Activated CD4-positive, alpha-beta T cell treated with anti-CD3 and anti-CD28 coated beads, Interleukin-2, amount 50 U/mL, for 48 hours (primary cell): ENCODE results near the gene ADGRL3.
"Not testable (repeated sequence)": the region's sequence is repeated elsewhere in the genome, so short reads cannot be mapped to it uniquely, and the experiment has no call there.

Source experiments
- DNase-seq, 2 experiments: peaks; one replicate each; pipeline ENCODE4 v3.0.0-alpha.2; 2020

ADGRL3 gene

DNA sequence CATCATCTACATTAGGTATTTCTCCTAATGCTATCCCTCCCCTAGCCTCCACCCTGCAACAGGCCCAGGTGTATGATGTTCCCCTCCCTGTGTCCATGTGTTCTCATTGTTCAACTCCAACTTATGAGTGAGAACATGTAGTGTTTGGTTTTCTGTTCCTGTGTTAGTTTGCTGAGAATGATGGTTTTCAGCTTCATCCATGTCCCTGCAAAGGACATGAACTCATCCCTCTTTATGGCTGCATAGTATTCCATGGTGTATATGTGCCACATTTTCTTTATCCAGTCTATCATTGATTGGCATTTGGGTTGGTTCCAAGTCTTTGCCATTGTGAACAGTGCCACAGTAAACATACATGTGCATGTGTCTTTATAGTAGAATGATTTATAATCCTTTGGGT, 7.0 kb downstream of the ADGRL3 start:
- DNase-seq: not testable (repeated sequence)

DNA sequence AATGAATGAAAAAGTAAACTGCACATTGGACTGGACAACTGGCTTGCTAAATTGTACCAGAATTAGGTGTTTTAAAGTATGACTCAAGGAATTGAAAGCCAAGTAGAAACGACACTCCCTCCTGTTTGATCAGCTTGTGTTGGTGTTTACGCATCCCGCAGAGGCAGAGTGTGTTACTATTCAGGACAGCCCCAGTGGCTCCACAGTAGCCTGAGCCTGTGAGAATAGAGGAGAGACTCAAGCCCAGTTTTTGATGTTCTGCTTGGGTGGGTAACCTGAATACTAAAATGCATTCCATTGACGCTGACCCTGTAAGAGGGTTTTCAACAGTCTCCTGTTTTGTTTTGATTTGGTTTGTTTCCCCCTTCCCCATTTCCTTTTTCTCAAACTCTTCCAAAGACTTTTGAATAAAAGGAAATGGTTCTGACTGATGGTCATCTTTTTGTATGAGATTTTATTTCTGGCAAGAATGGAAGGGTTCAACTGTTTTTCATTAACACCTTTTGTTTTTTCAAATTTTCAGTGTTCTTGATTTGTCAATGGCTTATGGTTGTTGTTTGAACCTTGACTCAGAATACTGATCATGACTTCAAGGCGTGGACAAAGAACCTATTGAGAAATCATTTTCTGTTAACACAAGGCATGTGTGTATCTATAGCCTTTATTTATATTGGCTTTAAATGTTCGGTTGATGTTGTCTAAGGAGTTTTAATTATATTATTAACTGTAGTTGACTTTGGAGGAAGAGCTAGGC, 10.2 kb downstream of the ADGRL3 start:
- no peak for DNase-seq

DNA sequence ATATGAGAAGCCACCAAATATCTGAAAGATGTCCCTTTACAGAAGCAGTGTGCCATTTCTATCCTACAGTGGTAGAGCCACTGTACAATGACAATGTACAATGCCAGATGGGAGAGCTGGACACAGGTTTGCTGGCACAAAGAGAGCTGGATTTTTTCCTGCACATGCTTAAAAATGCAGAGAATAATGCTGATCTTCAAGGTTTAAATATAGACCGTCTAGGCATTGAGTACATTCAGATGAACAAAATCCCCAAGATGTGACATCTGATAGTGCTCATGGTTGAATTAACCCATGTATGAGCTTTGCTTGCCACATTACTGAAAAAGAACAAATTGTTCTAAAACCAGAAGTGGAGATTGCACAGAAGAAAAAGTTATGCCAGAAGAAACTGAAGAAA, 11.7 kb downstream of the ADGRL3 start:
- DNase-seq: no peak

DNA sequence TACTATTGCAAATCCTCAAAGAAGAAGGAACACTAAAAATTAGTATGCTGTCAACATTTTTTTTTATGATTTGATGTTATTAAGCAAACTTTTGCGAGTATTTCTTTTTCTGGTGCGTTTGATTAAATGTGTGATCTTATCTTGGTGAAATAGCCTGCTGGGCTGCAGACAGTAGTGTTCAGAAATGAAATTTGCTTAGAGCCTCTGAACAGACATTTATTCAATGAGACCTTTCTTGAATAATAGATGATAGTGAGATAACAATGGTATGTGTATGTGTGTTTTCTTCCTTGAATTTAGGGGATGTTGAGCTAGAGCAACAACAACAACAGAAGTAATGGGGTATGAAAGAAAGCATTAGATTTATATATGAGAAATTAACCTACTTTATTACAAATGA, 12.7 kb downstream of the ADGRL3 start:
- no peak for DNase-seq

DNA sequence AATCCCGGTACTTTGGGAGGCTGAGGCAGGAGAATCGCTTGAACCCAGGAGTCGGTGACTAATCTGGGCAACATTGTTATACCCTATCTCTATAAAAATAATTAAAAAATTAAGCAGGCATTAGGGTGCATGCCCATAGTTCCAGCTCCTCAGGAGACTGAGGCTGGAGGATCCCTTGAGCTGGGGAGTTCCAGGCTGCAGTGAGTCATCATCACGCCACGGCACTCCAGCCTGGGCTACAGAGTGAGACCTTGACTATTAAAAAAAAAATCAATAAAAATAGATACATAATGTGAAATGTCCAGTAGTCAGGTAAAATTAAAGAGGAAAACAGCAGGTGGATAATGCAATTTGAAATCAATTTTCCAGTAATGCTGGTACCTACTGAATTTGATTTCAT, 14.6 kb downstream of the ADGRL3 start:
- no peak for DNase-seq

DNA sequence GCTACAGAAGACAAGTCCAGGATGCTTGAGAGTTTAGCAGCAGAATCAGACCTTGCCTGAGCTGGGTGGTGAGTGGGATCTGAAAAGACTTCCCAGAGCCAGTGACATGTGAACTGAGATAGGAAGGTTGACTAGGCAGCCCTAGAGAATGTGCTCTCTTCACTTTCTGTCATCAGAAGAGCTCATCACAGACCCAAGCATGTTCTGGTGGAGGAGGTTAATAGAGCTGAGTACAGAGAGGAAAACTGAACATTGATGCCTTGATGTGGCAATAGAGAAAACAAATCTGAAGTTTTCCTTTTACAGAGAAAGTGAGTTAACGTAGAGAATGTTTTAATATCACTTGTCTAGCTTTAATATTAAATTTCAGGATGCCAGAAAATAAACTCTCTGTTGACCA, 17.1 kb downstream of the ADGRL3 start:
- DNase-seq: no peak

DNA sequence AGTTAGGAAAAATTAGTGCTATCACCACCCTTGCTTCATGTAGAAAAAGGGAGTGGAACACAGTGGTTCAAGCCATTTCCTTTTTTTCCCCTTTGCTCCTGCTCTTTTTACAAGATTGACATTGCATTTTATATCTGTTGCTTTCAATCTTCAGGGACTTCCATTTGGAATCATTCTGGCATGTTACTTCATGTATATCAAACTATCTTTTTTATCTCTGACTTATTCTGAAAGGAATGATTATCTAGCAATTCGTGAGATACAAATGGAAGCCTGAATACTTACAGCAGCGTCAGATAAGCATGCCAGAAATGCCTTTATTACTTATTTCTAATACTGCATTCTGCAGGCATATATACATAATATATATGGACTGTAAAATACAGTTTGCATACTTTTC, 20.4 kb downstream of the ADGRL3 start:
- DNase-seq: no peak

DNA sequence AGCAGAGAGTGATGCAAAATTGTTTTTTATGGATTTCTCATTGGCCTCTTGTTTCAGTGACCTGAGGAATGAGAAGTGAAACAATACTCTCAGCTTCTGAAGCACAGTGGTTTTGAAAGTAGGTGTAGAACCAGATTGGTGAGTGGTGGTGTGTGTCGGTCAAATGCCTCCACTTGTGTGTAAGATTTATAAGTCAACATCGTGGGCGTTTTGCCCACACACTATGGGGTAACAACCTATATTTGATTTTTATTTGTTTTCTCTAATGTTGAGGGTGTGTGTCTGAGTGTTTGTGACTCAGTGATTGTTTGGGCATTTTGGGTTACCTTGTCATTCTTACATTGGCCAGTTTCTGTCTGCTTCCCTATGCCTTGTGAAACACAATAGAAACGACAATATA, 23.3 kb downstream of the ADGRL3 start:
- DNase-seq: no peak

DNA sequence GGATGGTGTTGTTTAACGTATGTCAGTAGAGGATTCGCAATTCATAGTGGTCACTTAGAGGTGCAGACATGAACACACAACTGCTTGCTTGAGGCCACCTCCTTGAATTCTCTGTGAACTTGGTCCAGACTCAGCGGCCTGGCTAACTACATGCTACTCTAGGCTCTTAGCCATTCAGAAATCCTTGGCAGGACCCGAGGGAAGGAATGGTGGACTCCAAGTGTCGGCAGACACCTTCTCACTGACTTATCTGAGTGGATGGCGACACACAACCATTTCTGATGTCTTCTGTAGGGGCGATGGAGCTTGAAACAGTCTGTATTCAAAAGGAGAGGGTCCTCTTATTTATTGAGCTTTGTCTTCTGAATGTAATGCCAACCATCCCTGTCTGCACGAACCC, 24.4 kb downstream of the ADGRL3 start:
- DNase-seq: no peak

DNA sequence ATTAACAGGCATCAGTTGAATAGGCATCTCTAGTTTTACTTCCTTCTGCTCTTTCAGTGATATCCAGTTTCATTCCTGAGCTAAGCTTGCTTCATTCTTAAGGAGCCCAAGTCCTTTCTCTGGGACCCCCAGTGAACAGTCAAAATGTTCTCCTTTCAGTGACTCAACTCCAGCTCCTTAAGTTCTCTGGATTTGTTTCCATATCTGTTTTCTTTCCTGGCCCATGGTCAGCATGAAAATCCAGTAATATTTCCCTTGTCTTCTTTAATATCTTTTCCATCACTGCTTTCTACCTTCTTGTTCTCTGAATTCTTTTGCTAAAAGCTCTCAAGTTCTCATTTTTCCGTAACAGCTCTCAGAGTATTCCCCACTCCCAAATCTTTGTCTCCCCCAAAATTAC, 25.5 kb downstream of the ADGRL3 start:
- DNase-seq: no peak

DNA sequence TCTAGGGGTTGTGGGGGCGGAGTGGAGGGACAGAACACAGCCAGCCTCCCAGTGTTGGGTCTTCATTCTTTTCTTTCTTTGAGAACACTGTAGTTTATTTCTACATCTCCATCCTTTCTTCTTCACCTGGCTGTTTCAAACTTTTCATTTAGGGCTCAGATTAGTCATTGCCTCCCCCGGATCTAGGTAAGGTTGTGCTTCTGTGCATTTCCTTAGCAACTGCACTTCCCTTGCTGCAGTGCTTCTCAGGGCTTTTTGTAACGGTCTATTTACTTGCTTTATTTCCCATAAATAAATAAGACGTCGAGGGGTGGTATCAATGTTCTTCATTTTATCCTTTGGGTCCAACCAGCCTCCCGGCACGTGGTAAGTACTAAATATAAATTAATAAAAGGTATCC, 31.3 kb downstream of the ADGRL3 start:
- DNase-seq: no peak

DNA sequence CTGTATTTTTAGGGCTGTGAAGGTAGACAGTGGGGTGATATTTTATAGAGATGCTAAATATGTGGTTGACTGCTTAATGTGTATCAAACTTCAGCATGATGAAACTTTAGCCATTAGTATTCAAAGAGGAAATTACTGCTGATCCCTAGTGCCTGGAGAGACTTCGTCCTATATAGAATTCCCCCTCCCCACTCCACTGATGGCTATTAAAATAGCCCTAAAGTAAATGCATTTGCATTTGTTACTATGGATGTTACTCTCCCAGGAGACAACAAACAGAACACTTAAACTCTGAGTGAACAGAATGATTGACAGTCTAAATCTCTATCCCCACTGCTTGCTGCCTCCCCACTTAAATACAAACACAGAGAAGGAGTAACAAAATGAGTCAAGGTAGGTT, 39.1 kb downstream of the ADGRL3 start:
- no peak for DNase-seq

DNA sequence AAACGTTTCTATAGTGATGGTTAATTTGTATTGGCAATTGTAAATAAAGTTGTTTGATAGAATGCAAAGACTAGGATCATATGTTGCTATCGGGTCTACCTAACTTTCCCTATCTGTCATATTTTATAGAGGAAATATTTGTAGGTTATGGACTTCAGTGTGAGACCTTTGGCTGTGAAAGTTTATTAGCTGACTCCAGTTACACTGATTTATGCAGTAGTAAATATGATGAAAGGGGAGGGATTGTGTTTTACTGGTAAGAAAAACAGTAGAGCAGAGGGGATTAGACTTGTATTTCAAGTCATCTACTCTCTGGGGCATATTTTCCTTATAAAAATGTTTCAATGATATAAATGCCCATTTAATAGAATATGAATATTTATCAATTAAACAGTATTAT, 43.8 kb downstream of the ADGRL3 start:
- DNase-seq: no peak

DNA sequence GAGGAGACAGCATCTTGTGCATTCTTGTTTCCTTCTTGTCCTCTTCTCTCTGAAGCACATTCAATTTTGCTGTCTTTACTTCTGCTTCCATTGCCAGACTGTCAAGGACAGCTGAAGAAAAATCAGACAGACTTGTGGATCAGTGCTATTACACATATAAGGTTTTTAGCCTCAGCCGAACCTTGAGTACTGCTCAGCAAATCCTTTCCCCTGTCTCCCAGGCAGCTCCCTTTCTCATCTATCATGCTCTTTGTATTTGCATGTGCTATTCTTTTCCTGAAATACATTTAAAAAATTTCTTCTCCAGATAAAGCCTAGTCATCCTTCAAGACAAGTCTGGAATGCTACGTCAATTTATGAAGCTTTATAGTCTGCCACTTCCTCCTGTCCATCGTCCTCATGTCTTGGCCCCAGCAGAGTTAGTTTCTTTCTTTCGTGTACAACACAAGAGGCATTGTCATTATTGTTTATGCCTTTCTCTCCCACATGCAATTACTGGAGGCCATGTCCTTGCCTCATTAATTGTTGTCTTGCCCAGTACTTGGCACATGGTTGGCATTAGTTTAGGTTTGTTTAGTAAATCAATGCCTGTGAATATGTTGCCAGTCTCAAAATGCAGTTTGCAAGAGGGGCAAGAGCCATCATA, 45.1 kb downstream of the ADGRL3 start:
- DNase-seq: no peak

DNA sequence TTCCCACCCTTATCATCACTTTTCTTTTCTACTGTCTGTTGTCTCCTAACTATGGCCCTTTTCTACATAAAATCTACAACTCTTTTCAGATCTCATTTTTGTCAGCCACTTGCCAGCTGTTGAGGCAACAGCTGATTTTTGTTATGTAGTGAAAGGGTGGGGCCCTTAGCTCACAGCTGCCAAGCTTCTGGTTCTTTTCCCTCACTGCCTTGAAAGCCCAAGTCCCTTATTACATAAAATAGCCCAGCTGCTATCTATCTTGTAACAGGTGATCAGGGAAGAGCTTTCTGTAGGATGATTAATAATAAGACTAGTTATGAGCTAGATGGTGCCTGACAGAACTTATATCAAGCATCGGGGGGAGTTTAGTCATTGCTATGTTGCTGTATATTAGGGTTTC, 45.9 kb downstream of the ADGRL3 start:
- no peak for DNase-seq

DNA sequence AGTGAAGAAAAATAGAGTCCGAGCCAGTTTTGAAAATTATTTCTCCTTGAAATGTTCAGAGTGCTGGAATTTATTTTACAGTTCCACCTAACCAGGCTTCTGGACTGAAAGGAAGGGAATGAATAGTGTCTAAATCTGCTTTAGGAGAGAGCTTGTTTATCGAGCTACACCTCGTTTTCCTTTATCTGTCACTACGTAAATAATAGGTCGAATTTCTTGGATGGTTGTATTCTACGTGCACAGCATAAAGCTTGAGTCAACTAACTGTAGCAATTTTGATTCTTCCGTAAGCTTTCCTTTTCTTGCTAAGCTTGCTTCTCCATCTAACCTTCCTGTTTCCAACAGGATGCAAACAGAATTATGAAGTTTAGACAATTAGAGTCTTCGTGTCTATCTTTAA, 48.6 kb downstream of the ADGRL3 start:
- no peak for DNase-seq

DNA sequence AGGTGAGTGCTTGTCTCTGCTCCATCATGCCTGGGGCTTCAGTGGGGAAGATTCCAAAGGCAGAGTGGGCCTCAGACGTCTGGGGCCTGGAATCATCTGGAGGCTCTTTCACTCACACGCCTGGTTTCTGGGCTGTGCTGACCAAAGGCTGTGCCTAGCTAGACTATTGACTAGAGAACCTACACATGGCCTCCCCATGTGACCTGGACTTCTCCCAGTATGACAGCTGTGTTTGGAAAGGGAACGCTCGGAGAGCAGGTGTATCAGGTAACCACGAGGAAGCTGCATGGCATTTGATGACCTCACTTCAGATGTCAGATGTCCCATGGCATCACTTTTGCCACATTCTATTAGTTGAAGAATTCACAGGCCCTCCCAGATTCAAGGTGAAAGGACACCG, 51.0 kb downstream of the ADGRL3 start:
- DNase-seq: no peak

DNA sequence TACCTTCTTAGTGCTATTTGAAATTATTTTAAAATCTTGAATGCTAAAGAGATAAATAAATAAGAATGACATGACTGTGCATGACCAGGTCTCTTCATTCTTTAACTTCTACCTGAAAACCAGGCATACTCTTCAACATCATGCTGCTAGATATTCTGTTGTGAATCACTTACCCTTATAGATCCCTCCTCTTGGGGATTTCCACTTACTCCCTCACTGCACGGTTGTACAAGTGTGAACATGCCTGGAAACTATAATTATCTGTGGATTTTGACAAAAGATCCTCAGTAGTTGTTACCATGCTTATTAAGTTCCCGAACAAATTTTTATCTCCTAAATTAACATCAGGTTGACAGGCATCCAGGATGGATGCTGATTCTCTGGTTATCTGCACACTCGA, 54.3 kb downstream of the ADGRL3 start:
- DNase-seq: no peak

DNA sequence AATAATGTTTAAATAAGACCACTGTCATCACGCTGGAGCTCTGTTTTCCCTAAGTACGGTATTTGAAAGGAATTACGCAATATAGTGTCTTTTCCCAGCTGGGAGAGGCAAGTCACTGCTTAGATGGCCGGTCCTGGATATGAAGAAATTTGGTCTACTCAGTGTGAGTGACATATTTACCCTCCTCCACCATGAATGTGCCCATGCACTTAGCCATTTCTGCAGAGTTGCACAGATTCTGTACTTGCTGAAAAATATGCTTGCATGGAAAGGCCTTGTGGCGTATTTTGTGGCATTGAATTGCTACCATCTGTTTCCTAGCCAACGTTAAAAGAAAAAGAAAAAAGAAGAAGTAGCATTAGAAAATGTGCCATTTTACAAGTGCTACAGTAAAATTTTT, 73.1 kb downstream of the ADGRL3 start:
- DNase-seq: no peak

DNA sequence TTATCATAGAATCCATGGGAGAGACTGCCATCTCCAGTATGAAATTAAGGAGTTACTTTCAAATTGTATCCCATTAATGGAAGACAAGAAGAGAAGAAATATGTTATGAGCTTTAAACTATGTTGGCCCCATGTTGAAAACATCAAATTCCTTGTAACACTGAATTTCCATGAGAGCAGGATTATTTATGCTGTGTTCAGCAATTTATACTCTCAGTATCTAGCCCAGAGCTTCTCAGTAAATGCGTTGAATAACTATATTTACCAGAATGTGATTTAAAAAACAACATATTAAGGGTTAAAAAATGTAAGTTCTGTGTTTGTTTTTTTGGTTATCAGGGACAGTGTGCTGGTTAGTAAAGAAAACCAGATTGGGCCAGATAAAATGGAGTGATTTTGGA, 74.2 kb downstream of the ADGRL3 start:
- no peak for DNase-seq

DNA sequence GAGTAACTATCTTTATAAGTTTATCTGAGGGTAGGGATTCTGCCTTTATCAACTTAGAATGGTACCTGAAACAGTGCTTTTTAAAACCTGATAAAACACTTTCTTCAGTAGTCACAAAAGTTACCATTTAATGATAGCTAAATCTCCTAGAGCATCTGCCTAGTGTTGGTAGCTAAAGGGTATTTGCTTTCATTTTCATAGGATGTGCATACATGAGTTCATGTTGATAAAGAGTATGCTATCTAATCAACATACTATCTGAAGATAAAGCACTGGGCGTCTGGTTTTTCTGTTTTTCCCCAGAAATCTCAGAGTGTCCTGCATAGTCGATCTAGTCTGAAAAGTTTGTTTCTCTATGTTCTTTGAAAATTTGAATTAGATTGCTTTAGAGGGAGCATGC, 75.1 kb downstream of the ADGRL3 start:
- no peak for DNase-seq

DNA sequence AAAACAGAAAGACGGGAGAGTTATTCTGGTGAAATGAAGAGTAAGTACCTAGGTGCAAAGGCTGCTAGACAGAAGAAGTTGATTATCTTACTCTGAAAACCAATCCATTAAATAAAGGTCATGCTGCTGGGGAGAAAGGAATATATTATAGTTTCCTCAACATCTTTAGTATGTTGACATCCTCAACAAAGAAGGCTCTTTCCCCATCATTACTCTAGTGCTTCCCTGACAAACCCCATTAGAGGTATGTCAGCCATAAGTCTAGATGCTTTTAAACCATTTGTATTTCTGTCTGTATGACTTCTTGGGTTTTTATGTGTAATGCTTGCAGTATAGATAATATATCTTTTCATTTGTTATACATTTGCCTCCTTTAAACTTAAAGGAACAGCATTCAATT, 75.9 kb downstream of the ADGRL3 start:
- no peak for DNase-seq

DNA sequence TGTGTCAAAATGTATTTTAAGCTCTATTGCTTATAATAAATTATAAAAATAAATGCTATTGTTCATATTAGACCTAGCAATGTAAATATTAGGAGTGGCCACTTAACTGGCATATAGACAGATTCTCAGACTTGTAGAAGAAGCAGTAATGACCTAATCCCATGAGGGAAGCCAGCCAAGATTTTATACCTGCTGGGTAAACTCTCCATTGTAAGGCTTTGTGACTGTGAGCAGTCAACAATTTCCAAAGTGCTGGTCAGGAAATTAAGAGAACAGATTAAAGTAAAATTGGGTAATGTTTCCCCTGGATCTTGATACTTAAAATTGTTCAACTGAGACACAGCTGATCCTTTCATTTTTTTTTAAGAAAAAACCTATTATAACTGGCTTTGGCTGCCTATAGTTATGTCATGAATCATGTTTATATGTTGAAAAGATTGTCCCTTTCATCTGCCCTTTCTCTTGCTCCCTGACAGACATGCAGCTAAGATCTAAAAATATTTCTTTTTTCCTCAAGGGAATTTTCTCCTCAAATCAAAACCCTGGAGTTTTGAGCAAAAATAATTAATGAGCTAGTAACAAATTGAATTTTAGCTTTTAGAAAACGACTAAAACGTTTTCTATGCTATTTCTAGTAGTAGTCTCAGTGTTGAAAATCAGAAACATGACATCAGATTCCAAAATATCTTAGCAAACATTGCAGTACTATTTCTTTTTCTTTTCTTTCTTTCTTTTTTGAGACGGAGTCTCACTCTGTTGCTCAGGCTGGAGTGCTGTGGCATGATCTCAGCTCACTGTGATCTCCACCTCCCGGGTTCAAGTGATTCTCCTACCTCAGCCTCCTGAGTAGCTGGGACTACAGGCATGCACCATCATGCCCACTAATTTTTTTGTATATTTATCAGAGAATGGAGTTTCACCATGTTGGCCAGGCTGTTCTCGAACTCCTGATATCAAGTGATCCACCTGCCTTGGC, 77.9 kb downstream of the ADGRL3 start:
- DNase-seq: no peak

DNA sequence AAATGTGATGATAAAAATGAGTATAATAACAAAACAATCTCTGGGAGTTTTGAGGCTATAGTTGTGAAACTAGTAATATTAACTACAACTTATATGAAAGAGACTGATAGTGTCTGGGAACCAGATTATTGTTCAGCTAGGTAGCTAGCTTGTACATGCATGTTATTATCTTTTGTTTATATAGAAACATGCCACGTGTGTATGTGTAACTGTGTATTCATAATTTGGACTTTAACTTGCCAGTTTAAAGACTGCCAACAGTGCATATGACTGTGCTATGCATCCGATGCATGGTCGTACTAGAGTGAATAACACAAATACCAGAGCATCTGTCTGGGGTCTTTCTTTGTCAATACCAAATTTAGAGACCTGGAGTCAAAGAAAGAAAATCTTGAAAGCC, 92.2 kb downstream of the ADGRL3 start:
- no peak for DNase-seq
